K562 treated with DMSO at 1 percent for 12 hours (cell line): ENCODE results near the gene KMT5B. TPM values are rescaled to one million over a fixed set of nuclear protein-coding genes. Genes with fewer than 3 reads are reported as not detected.

Experiments
- total RNA-seq: library from RNA; unstranded; fragments of 300-600 nt; gene quantifications from 2 replicates; pipeline ENCODE4 v1.2.3, GENCODE V29; 2022; ENCODE audit not compliant: insufficient read depth

KMT5B gene
- 6.7 and 15.8 TPM in 2 replicates for total RNA-seq

GRCh38 chr11:68213135-68213515 lies at the start of gene KMT5B:
TSS of gene KMT5B (minus strand) at chr11:68213296. CDS start at chr11:68190076, 23,220 bp downstream.

DNA sequence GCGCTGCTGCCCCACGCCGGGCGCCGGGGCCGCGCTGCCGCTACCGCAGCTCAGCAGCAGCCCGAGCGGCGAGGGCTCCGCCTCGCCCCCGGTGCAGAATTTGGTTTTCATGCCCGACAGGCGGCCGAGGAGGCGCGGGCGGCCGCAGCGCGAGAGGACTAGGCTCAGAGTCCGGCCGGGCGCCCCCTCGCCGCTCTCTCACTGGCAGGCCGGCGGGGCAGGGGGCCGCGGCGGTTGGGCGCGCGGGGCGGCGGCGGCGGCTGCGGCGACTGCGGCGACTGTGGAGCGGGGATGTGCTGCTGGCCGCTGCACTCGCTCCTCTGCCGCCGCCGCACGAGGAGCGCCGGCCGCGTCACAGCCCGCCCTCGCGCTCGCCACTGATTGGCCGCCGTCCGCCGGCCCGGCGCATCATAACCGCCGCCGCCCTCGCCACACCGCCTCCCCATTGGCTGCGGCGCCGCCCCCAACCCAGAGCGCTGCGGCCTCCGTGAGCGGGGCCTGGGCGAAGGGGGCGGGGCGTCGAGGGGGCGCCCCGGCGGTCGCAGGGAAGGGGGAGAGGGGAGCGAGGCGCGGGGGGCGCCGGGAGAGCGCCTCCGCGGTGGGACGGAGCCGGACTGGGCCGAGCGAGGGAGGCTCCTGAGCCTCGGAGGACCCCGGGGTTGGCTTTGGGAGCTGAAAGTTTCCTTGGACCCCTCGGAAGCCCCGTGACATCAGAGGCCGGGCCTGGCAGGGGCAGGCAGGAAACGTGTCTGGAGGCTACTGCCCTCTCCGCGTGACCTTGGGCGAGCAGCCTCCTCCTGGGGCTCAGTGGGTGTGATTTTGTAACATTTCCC lies 91.8 kb downstream of the KMT5B start, which contains the start of gene CHKA:
Gene CHKA, minus strand, starts transcription at position 322 of the 833 bp plus-strand sequence. Its CDS starts 211 bp downstream, at position 111.

Other genes with a start within 250 kb of the KMT5B start
- 6.2 and 6.5 TPM in 2 replicates for gene UNC93B1, start 209.2 kb downstream of the KMT5B start, total RNA-seq
- 1.2 and 2.0 TPM in 2 replicates for gene ALDH3B1, start 203.0 kb downstream of the KMT5B start, total RNA-seq
- 231 and 300 TPM in 2 replicates for gene NDUFS8, start 182.6 kb downstream of the KMT5B start, total RNA-seq
- 66.5 and 127 TPM in 2 replicates for gene TCIRG1, start 174.3 kb downstream of the KMT5B start, total RNA-seq
- 27.1 and 48.4 TPM in 2 replicates for gene CHKA, start 91.9 kb downstream of the KMT5B start, total RNA-seq
- 50.9 and 70.4 TPM in 2 replicates for gene C11orf24, start 58.7 kb upstream of the KMT5B start, total RNA-seq
- gene LRP5, start 99.3 kb upstream of the KMT5B start, total RNA-seq: 28.7 and 35.8 TPM in 2 replicates
- 21.5 and 69.7 TPM in 2 replicates for gene PPP6R3, start 247.5 kb upstream of the KMT5B start, total RNA-seq